ENCODE measurements around the gene BIK. TPM values are rescaled to one million over a fixed set of nuclear protein-coding genes. Genes with fewer than 3 reads are reported as not detected.

Gene BIK
- total RNA-seq, 1 experiment from 2014 or later, result 2.0 TPM

- ChIA-PET POLR2A (ENCODE audit: low non-redundant PET) (interaction anchor here (0.7 kb wide), 1 partner anchor 172 kb away, joined by 12 read pairs; no protein-coding TSS in a partner anchor), CTCF (no interaction called here)
- H3K9me3 ChIP-seq (ENCODE audit: low read depth, low read length, poor library complexity, severe bottlenecking), result no peaks in the 10 kb centered on the region
- no peaks in the 10 kb centered on the region for H3K36me3 ChIP-seq (ENCODE audit: insufficient read depth, low read length, poor library complexity, severe bottlenecking)
- no peaks in the 10 kb centered on the region for H3K4me1 ChIP-seq (ENCODE audit: insufficient read depth, low read length, poor library complexity, severe bottlenecking)
- peaks cover 6% of the 10 kb centered on the region for H3K27me3 ChIP-seq (replicated peaks; ENCODE audit: insufficient read depth, low read depth, low read length, poor library complexity)
- H3K27ac ChIP-seq (ENCODE audit: low read depth, low read length, poor library complexity, severe bottlenecking), result no peak overlapping the region
- intact Hi-C loops (cut with micrococcal nuclease; ENCODE audit: unreplicated experiment), result no loop called here
- BruUV-seq (replicated peaks), result no TSS peak
- DNase-seq (ENCODE audit: low spot score), result no peak
- no peak for TF ChIP-seq EZH2 (IDR thresholded peaks at IDR 0.05; ENCODE audit: borderline replicate concordance, low read depth, low read length, poor library complexity, severe bottlenecking)
- no peak for TF ChIP-seq CTCF (conservative IDR thresholded peaks at IDR 0.05; ENCODE audit: low read depth, low read length)
- H3K4me3 ChIP-seq (ENCODE audit: low read depth, low read length, poor library complexity, severe bottlenecking), result no peak overlapping the region
Observed at GRCh38 chr22:43106302-43106701, 4.2 kb upstream of the BIK start.

GRCh38 chr22:43109511-43109910 lies 1.0 kb upstream of the BIK start:
- BruUV-seq (replicated peaks), result no TSS peak

GRCh38 chr22:43109921-43110443 lies 568 bp upstream of the BIK start:
- intact Hi-C loops (cut with micrococcal nuclease; ENCODE audit: unreplicated experiment), result no loop called here
- Histone ChIP-seq H3K4me3 (ENCODE audit: low read depth, low read length, poor library complexity, severe bottlenecking) (peak overlapping the region; percentile 57), H3K9me3 (ENCODE audit: low read depth, low read length, poor library complexity, severe bottlenecking) (no peaks in the 10 kb centered on the region), H3K27ac (ENCODE audit: low read depth, low read length, poor library complexity, severe bottlenecking) (no peak overlapping the region), H3K4me1 (ENCODE audit: insufficient read depth, low read length, poor library complexity, severe bottlenecking) (peaks cover 11% of the 10 kb centered on the region), H3K36me3 (ENCODE audit: insufficient read depth, low read length, poor library complexity, severe bottlenecking) (no peaks in the 10 kb centered on the region), H3K27me3 (replicated peaks; ENCODE audit: insufficient read depth, low read depth, low read length, poor library complexity) (peaks cover 7% of the 10 kb centered on the region)
- TF ChIP-seq CTCF (conservative IDR thresholded peaks at IDR 0.05; ENCODE audit: low read depth, low read length) (no peak), EZH2 (IDR thresholded peaks at IDR 0.05; ENCODE audit: borderline replicate concordance, low read depth, low read length, poor library complexity, severe bottlenecking) (no peak)
- ChIA-PET CTCF (no interaction called here), POLR2A (ENCODE audit: low non-redundant PET) (no interaction called here)
- no TSS peak for BruUV-seq (replicated peaks)
- no peak for DNase-seq (ENCODE audit: low spot score)

More at GRCh38 chr22:43109511-43109910, 1.0 kb upstream of the BIK start:
- H3K4me1 ChIP-seq (ENCODE audit: insufficient read depth, low read length, poor library complexity, severe bottlenecking), result peaks cover 11% of the 10 kb centered on the region
- H3K27ac ChIP-seq (ENCODE audit: low read depth, low read length, poor library complexity, severe bottlenecking), result no peak overlapping the region
- intact Hi-C loops (cut with micrococcal nuclease; ENCODE audit: unreplicated experiment), result no loop called here
- no peak for DNase-seq (ENCODE audit: low spot score)
- H3K4me3 ChIP-seq (ENCODE audit: low read depth, low read length, poor library complexity, severe bottlenecking), result no peak overlapping the region
- TF ChIP-seq EZH2 (IDR thresholded peaks at IDR 0.05; ENCODE audit: borderline replicate concordance, low read depth, low read length, poor library complexity, severe bottlenecking), result no peak
- TF ChIP-seq CTCF (conservative IDR thresholded peaks at IDR 0.05; ENCODE audit: low read depth, low read length), result no peak
- POLR2A ChIA-PET (ENCODE audit: low non-redundant PET), result no interaction called here
- H3K27me3 ChIP-seq (replicated peaks; ENCODE audit: insufficient read depth, low read depth, low read length, poor library complexity), result peaks cover 7% of the 10 kb centered on the region
- no peaks in the 10 kb centered on the region for H3K9me3 ChIP-seq (ENCODE audit: low read depth, low read length, poor library complexity, severe bottlenecking)
- H3K36me3 ChIP-seq (ENCODE audit: insufficient read depth, low read length, poor library complexity, severe bottlenecking), result no peaks in the 10 kb centered on the region
- CTCF ChIA-PET, result no interaction called here
